NB4 (cell line): ENCODE data around the gene RANGAP1.
"Not testable (repeated sequence)": the region's sequence is repeated elsewhere in the genome, so short reads cannot be mapped to it uniquely, and the experiment has no call there.

Source experiments
- DNase-seq: peaks from one replicate; pipeline ENCODE4 v3.0.0; 2010; ENCODE audit warnings: low read depth
- H3K4me3 ChIP-seq: one replicate; pipeline ENCODE4 v1.5.1; 2011; ENCODE audit warnings: mild to moderate bottlenecking, low read depth, low read length, moderate library complexity
- CTCF ChIP-seq: IDR thresholded peaks from one replicate; pipeline ENCODE4 v1.5.1; 2012; ENCODE audit warnings: low read depth, low read length
- MAX ChIP-seq: IDR thresholded peaks from 2 replicates; pipeline ENCODE4 v1.6.1; 2011; ENCODE audit warnings: low read depth, low read length
- MYC ChIP-seq: IDR thresholded peaks from 2 replicates; pipeline ENCODE4 v1.6.1; 2011; ENCODE audit warnings: low read depth, low read length
- POLR2A ChIP-seq: IDR thresholded peaks from 2 replicates; pipeline ENCODE4 v1.6.1; 2011; ENCODE audit warnings: mild to moderate bottlenecking; ENCODE audit not compliant: insufficient read length; ENCODE audit errors: extremely low read depth

Gene RANGAP1

GRCh38 chr22:41263704-41264103 is 22.3 kb downstream of the RANGAP1 start:
- DNase-seq: no peak
- no peak for TF ChIP-seq MYC
- no peak for TF ChIP-seq POLR2A
- no peak for TF ChIP-seq CTCF
- no peak for TF ChIP-seq MAX
- no peak overlapping the region for H3K4me3 ChIP-seq

GRCh38 chr22:41262250-41262765 is 23.7 kb downstream of the RANGAP1 start:
- TF ChIP-seq MAX (no peak), POLR2A (no peak), MYC (no peak), CTCF (no peak)

GRCh38 chr22:41261541-41262249 is 24.3 kb downstream of the RANGAP1 start:
- no peak for TF ChIP-seq MAX
- TF ChIP-seq CTCF: no peak
- TF ChIP-seq MYC: no peak
- no peak for TF ChIP-seq POLR2A
- H3K4me3 ChIP-seq: no peak overlapping the region
- no peak for DNase-seq

More at GRCh38 chr22:41262250-41262765, 23.7 kb downstream of the RANGAP1 start:
- no peak overlapping the region for H3K4me3 ChIP-seq
- no peak for DNase-seq

- no peak overlapping the region for H3K4me3 ChIP-seq
- TF ChIP-seq POLR2A: no peak
- no peak for TF ChIP-seq CTCF
- no peak for TF ChIP-seq MAX
- no peak for TF ChIP-seq MYC
- DNase-seq: no peak
Measured at GRCh38 chr22:41260871-41261270, 25.1 kb downstream of the RANGAP1 start.

- H3K4me3 ChIP-seq, DNase-seq: not testable (repeated sequence)
Measured at GRCh38 chr22:41259756-41260155, 26.2 kb downstream of the RANGAP1 start.

- no peak overlapping the region for H3K4me3 ChIP-seq
- no peak for TF ChIP-seq MYC
- no peak for TF ChIP-seq MAX
- no peak for TF ChIP-seq POLR2A
- no peak for TF ChIP-seq CTCF
- DNase-seq: no peak
Measured at GRCh38 chr22:41257696-41258095, 28.3 kb downstream of the RANGAP1 start.
